Keratinocyte (primary cell): ENCODE data around the gene USP48.

Experiments
- CTCF ChIP-seq, 3 experiments: IDR thresholded peaks in 1 of 3; conservative IDR thresholded peaks in 1 of 3; optimal IDR thresholded peaks in 1 of 3; 2 replicates in 2 of 3; 3 replicates in 1 of 3; pipeline versions ENCODE3 to v1.5.1; 2011; ENCODE audit warnings: low read length in 3 of 3, mild to moderate bottlenecking in 3 of 3, moderate library complexity in 2 of 3, control low read depth in 1 of 3, inconsistent platforms in 1 of 3; ENCODE audit not compliant: insufficient read depth in 2 of 3; ENCODE audit errors: extremely low read depth in 1 of 3
- EZH2 ChIP-seq: IDR thresholded peaks from one replicate; pipeline ENCODE4 v1.6.1; 2012; ENCODE audit warnings: inconsistent platforms, mild to moderate bottlenecking, low read length, moderate library complexity

- no peak for TF ChIP-seq EZH2
- TF ChIP-seq CTCF (optimal IDR thresholded peaks at IDR 0.05 in 1 of 3, IDR thresholded peaks at IDR 0.05 in 1 of 3, conservative IDR thresholded peaks at IDR 0.05 in 1 of 3; ENCODE audit: extremely low read depth in 1 of 3, insufficient read depth in 2 of 3, low read length in 3 of 3) = no peak
These were observed 137.4 kb downstream of the USP48 start for GRCh38 chr1:21645550-21645949.
